Measurements from ENCODE around the gene HBG2. TPM values are rescaled to one million over a fixed set of nuclear protein-coding genes. Genes with fewer than 3 reads are reported as not detected.

Gene HBG2
- not detected in 2 replicates for total RNA-seq

GRCh38 chr11:5254646-5255413, at the start of gene HBG2:
HBG2 (minus strand) TSS chr11:5254781; CDS start chr11:5254728, 53 bp downstream.

GRCh38 chr11:5301846-5302245, 47.3 kb upstream of the HBG2 start, which contains the start of gene OR51B4:
OR51B4 (minus strand) TSS chr11:5301946; CDS start chr11:5301946, 0 bp downstream.

GRCh38 chr11:5269715-5270147, 15.2 kb upstream of the HBG2 start, which contains the start of gene HBE1:
HBE1 (minus strand) TSS chr11:5269945; CDS start chr11:5269890, 55 bp downstream.

GRCh38 chr11:5249807-5250396, 4.7 kb downstream of the HBG2 start, which contains the start of gene HBG1:
HBG1 (minus strand) TSS chr11:5249857; CDS start chr11:5249804, 53 bp downstream.

GRCh38 chr11:5234381-5234834, 20.2 kb downstream of the HBG2 start, which contains the start of gene HBD:
HBD (minus strand) TSS chr11:5234483; CDS start chr11:5234433, 50 bp downstream.

GRCh38 chr11:5226732-5227310, 27.8 kb downstream of the HBG2 start, which contains the start of gene HBB:
HBB (minus strand) TSS chr11:5227071; CDS start chr11:5227021, 50 bp downstream.

Other genes starting within 250 kb of the HBG2 start
- gene OR52J3, start 208.3 kb downstream of the HBG2 start, total RNA-seq = 1.7 TPM in 1 of 2 replicates, not detected in the other
- not detected in 2 replicates for gene OR52E2, start 195.2 kb downstream of the HBG2 start, total RNA-seq
- not detected in 2 replicates for gene OR52E1, start 185.2 kb downstream of the HBG2 start, total RNA-seq
- gene OR52A5, start 116.4 kb downstream of the HBG2 start, total RNA-seq = not detected in 2 replicates
- gene OR52A1, start 100.0 kb downstream of the HBG2 start, total RNA-seq = not detected in 2 replicates
- not detected in 2 replicates for gene OR51V1, start 54.1 kb downstream of the HBG2 start, total RNA-seq
- gene HBB, start 27.7 kb downstream of the HBG2 start, total RNA-seq = not detected in 2 replicates
- gene HBD, start 20.3 kb downstream of the HBG2 start, total RNA-seq = 0.29 TPM in 1 of 2 replicates, not detected in the other
- gene HBG1, start 4.9 kb downstream of the HBG2 start, total RNA-seq = not detected in 2 replicates
- gene HBE1, start 15.2 kb upstream of the HBG2 start, total RNA-seq = not detected in 2 replicates
- gene OR51B4, start 47.2 kb upstream of the HBG2 start, total RNA-seq = not detected in 2 replicates
- not detected in 2 replicates for gene OR51B2, start 69.5 kb upstream of the HBG2 start, total RNA-seq
- gene OR51B5, start 88.7 kb upstream of the HBG2 start, total RNA-seq = not detected in 2 replicates
- gene OR51B6, start 96.7 kb upstream of the HBG2 start, total RNA-seq = not detected in 2 replicates
- gene OR51M1, start 129.0 kb upstream of the HBG2 start, total RNA-seq = not detected in 2 replicates
- gene OR51Q1, start 167.3 kb upstream of the HBG2 start, total RNA-seq = not detected in 2 replicates
- not detected in 2 replicates for gene OR51I1, start 186.7 kb upstream of the HBG2 start, total RNA-seq
- not detected in 2 replicates for gene OR51I2, start 194.5 kb upstream of the HBG2 start, total RNA-seq
- not detected in 2 replicates for gene OR52D1, start 233.9 kb upstream of the HBG2 start, total RNA-seq

Measured in myometrial cell (primary cell).